GM18873 (cell line): ENCODE measurements around the gene TMC3.

Source experiments
- ATAC-seq: cut with Tn5 transposase; IDR thresholded peaks from one replicate; pipeline ENCODE4 v1.9.1; 2021; ENCODE audit warnings: mild to moderate bottlenecking, moderate library complexity, moderate number of reproducible peaks; ENCODE audit not compliant: unreplicated experiment, low FRiP score

Gene TMC3

DNA sequence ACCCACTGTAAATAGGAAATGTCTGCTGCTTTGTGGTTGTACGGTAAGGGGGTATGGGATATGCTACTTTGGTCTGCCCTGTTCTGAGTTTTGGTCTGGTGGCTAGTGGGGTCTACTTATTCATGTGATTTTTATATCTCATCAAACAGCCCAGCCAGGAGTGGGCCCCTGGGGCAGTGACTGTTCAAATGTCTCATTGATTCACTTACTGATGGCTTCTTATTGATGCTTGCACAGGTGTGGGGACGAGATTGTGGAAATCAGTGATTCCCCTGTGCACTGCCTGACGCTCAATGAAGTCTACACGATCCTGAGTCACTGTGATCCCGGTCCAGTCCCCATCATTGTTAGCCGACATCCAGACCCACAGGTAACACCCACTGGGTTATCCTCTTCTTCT lies 88.6 kb downstream of the TMC3 start:
- ATAC-seq: no peak

DNA sequence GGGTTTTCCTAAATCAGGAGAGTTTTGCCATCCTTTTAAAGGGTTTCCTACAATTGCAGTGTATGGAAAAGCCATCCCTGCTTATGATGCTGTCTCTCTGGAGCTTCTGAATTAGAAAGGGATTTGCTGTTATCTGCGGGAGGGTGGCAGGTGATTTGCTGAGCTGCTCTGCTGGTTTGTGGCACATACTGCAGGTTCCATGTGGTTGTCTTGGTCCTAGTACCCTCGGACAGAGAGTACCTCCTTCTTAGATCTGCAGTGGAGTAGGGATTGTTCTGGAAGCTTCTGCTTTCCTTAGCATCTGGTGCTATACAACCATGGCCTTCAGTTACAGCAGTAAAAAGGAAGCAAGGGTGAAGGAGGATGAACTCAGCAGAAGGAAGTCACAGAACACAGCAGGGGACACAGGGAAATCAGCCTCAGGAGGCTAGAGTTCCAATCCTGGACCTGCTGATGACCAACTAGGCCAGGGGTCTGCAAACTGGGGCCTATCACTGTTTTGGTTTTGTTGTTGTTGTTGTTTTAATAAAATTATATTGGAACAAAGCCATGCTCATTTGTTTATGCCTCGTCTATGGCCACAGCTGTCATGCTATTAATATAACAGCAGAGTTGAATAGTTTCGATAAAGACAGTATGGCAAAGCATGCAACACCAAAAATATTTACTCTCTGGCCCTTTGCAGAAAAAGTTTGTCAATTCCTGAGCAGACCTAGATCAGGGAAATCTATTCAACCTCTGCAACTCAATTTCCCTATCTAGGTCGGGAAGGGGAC lies 89.6 kb downstream of the TMC3 start:
- no peak for ATAC-seq

DNA sequence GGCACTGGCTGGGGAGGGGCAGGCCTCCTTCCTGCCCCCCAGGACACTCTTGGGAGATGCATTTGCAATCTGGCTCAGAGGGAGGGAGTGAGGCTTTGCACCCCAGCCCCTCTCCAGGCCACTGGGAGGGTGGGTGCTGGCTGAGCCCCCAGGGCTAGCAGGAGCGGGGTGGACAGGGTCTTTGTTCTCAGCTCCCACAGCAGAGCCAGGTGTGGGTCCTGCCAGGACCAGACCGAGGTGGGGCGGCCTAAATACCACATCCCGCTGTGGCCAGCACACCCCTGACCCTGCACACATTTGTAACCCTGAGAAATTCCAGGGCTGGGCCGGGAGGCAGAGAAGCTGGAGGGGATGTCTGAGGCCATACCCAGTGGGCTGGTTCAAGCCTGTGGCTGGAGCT lies 91.1 kb downstream of the TMC3 start:
- ATAC-seq: no peak

DNA sequence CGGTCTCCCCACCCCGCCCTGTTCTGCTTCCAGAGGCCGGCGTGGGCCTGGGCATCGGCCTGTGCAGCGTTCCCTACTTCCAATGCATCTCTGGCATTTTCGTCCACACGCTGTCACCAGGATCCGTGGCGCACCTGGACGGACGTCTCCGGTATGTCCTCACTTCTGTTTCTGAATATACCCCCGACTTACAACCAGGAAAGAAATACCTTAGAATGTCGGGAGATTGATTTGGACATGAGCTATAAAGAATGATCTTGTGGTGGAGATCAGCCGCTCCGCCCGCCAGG lies 91.5 kb downstream of the TMC3 start:
- ATAC-seq: no peak

DNA sequence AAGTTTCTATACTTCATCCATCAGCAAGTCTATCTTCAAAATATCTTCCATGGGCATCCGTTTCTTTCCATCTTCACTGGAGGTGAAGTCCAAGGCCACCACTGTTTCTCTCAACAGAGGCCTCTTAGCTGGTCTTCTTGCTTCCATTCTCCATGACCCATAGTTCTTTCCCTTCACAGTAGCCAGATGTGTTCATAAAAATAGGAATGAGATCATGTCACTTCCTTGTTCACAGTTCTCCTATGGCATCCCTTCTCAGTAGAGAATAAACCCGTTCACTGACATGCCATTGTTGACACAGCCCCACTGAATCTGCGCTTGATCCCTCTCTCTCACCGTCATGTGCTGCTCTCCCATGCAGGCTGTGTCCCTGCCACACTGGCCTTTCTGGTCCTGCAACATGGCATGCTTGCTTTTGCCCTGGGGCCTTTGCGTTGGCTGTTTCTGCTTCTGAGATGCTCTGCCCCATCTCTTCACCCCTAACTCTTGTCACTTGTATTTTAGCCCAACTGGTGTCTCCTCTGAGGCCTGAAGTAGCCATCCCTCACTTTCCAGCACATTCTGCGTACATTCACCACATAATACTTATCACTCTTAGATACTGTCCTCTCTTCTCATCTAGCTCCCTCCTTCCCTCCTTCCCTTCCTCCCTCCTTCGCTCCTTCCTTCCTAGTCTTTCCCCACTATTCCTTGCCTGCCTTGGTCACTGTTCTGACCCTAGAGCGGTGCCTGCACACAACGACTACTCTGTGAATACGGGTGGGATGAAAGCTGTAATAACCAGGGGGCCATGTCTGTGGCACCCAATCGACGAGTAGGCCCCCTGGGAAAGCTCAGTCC lies 92.0 kb downstream of the TMC3 start:
- ATAC-seq: no peak

DNA sequence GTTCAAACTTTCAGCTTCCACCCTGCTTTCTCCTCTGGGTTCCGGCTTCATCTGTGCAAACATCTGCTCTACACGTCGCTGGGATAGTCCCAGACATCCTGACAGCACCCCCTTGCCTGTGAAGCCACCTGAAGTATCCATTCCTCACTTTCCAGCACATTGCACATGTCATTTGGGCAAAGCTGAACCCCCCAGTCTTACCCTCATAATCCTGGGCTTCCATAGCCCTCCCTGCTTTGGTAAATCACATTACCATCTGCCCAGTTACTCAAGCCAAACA lies 92.6 kb downstream of the TMC3 start:
- ATAC-seq: no peak
